BLaER1 (cell line): ENCODE results near the gene GPR183.

Experiments
- H3K27ac ChIP-seq: shearing (Covaris generic); formaldehyde crosslinking; 2 replicates; pipeline ENCODE4 v1.8.1; 2022
- H3K27me3 ChIP-seq: shearing (Covaris generic); formaldehyde crosslinking; 2 replicates; pipeline ENCODE4 v1.8.1; 2022
- H3K36me3 ChIP-seq: shearing (Covaris generic); formaldehyde crosslinking; 2 replicates; pipeline ENCODE4 v1.8.1; 2022
- H3K4me1 ChIP-seq: shearing (Covaris generic); formaldehyde crosslinking; 2 replicates; pipeline ENCODE4 v1.8.1; 2022
- H3K4me2 ChIP-seq: shearing (Covaris generic); formaldehyde crosslinking; 2 replicates; pipeline ENCODE4 v1.8.1; 2022
- H3K4me3 ChIP-seq: shearing (Covaris generic); formaldehyde crosslinking; 2 replicates; pipeline ENCODE4 v1.8.1; 2022
- H3K9ac ChIP-seq: shearing (Covaris generic); formaldehyde crosslinking; 2 replicates; pipeline ENCODE4 v1.8.1; 2022
- H3K9me3 ChIP-seq: shearing (Covaris generic); formaldehyde crosslinking; 2 replicates; pipeline ENCODE4 v1.8.1; 2022
- H4K20me1 ChIP-seq: shearing (Covaris generic); formaldehyde crosslinking; 2 replicates; pipeline ENCODE4 v1.8.1; 2022
- Cebpa-rat ChIP-seq: shearing (Covaris generic); IDR thresholded peaks from 2 replicates; pipeline ENCODE4 v1.8.1; 2022

Gene GPR183

DNA sequence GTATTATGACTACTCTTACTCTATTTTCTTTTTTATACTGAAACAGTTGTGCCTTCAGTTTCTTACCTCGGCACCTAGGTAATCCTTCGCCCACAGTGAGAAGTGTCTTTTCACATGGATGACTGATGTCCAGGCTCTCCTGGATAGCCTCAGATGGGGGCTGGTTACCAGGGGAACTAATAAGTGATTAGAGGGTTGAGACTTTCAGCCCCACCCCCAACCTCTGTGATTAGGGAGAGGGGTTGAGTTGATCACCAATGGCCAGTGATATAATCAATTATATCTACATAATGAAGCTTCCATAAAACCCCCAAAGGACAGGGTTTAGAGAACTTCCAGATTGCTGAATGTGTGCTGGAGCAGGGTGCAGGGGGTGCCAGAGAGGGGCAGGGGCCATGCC is 43.0 kb upstream of the GPR183 start:
- Histone ChIP-seq H3K4me2 (no peak overlapping the region), H3K9ac (no peak overlapping the region), H3K9me3 (no peaks in the 10 kb centered on the region), H3K36me3 (peaks cover 96% of the 10 kb centered on the region), H3K4me1 (peaks cover 44% of the 10 kb centered on the region), H3K27me3 (no peaks in the 10 kb centered on the region), H3K4me3 (no peak overlapping the region), H3K27ac (no peak overlapping the region), H4K20me1 (peaks cover 65% of the 10 kb centered on the region; the same call in 1 of the 2 replicates)
- no peak for TF ChIP-seq Cebpa-rat

DNA sequence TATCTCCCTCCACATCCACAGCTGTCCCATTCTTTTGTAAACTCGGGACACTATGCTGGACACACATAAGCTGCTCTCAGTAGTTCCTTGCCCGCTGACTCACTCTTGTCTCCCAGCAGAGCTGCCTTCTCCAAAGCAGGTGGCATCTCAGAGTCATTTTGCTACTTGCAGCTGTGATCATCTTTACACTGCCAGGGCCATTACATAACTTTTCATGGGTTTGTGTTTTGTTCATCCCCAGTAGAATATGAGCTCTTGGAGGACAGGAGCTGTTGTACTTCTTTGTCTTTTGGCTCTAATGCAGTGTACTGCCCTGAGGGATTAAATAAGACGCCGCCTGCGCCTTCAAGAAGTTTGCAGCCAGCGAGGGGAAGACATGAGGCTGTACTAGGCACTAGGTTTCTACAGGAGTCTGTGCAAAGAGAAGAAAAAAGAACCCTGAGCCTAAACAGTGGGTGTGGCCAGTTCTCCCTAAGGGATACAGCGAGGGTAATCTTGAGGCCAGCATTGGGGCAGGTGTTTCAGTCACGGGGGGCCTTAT is 40.8 kb upstream of the GPR183 start:
- H3K27ac ChIP-seq: no peak overlapping the region
- peaks cover 97% of the 10 kb centered on the region for H3K36me3 ChIP-seq
- peaks cover 49% of the 10 kb centered on the region for H4K20me1 ChIP-seq
- H3K4me2 ChIP-seq: peak overlapping the region; percentile 46
- H3K4me1 ChIP-seq: peaks cover 27% of the 10 kb centered on the region
- no peak for TF ChIP-seq Cebpa-rat
- no peak overlapping the region for H3K9ac ChIP-seq
- H3K9me3 ChIP-seq: no peaks in the 10 kb centered on the region
- no peaks in the 10 kb centered on the region for H3K27me3 ChIP-seq
- H3K4me3 ChIP-seq: no peak overlapping the region

DNA sequence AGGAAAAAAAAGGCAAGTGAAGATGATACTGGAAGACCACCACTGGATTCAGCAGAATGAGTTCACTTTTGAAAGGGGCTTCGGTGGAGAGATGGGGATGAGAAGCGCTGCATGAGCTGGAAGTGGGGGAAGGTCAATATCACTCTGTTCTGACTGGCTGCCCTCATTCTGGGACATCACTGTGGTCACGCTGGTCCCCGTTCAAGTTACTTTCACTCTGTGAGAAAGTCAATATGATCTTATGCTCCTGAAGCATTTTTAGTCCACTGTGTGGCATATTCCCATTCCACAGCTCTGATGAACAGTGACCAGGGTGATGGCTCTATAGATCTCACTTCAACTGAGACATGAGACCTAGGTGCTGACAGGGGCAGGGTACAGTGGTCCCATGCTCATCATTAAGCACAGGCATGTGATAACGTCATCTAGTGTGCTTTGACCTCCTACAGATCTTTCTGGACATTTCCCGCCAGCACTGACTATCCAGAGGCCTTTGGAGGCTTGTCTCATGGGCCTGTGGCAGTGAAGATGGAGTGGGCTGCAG is 40.2 kb upstream of the GPR183 start:
- TF ChIP-seq Cebpa-rat: no peak
- Histone ChIP-seq H4K20me1 (peaks cover 51% of the 10 kb centered on the region), H3K27me3 (no peaks in the 10 kb centered on the region), H3K36me3 (peaks cover 97% of the 10 kb centered on the region), H3K4me3 (no peak overlapping the region), H3K27ac (no peak overlapping the region), H3K4me2 (peak overlapping the region; percentile 46), H3K4me1 (peaks cover 27% of the 10 kb centered on the region), H3K9me3 (no peaks in the 10 kb centered on the region), H3K9ac (no peak overlapping the region)

DNA sequence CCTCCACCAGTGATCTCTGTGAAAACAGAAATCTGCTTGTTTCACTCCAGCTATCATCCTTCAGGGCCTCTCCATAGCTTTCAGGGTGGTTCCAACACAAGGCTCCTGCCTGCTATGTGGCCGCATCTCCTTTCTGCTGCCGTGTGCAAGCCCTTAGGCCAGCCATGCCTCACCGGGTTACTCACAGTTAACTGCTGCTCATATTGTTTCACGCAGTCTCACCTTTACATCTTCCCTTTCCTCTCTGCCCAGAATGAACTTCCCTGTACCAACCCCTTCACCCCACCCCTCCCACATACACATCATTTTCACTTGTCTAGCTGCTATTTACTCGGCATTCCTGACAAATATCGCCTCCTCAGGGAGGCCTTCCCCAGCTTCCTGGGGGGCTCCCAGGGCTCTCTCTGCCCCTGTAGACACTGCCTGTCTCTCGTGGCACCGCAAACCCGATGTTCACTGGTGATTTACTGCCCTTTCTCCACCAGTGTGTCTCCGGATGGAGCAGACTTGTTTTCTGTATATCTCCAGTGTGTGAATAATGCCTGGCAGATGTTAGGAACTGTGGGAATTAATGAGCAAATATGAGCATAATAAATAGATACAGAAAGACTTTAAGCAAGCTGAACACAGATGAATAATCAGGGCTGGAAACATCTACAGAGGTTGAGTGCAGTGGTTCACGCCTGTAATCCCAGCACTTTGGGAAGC is 39.3 kb upstream of the GPR183 start:
- no peak for TF ChIP-seq Cebpa-rat
- Histone ChIP-seq H3K27ac (no peak overlapping the region), H3K4me1 (peaks cover 27% of the 10 kb centered on the region), H3K36me3 (peaks cover 97% of the 10 kb centered on the region), H3K27me3 (no peaks in the 10 kb centered on the region), H3K4me2 (peak overlapping the region; percentile 46), H3K9me3 (no peaks in the 10 kb centered on the region), H4K20me1 (peaks cover 55% of the 10 kb centered on the region), H3K4me3 (no peak overlapping the region), H3K9ac (no peak overlapping the region)

DNA sequence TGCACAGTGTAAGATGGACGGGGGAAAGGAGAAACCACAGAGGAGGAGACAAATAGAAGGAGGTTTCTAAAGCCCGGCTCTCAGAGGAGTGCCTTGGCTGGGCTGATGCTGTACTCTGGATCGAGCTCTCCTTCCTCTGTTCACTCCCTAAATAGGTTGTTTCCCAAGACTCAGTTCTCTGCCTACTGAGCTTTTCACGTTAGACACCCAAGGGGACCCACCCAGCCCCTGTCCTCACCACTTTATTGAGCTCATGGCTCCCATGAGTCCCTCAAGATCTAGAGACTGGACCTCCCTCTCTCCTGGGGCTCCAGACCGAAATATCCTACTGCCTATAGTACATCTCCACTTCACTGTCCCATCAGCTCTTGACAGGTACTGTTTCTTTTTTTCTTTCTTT is 38.1 kb upstream of the GPR183 start:
- TF ChIP-seq Cebpa-rat: no peak
- no peak overlapping the region for H3K4me3 ChIP-seq

DNA sequence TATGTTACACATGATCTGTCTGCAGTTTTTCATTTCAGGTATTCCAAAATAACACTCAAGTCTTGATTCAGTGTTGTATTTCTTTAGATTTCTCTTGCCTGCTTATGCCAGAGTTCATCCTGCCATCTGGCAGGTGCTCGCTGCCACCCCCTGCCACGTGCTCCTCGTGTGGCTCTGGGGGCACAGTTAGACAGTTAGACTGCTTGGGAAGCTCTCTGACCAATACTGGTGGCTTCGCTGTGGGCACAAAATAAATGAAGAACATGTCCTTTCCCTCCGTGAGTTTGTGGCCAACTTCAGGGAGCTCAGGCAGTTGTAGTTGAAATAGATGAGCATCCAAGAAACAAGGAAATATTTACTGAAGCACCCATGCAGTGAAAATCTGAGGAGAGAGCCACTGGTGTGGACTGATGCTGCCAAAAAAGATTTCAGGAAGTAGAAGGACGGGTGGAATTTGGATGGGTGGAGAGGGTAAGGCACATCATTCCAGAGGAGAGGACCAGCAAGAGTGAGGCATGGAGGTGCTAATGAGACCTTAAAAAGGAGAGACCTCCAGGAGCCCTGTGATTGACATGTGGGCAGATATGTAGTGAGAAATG is 37.5 kb upstream of the GPR183 start:
- no peak overlapping the region for H3K9ac ChIP-seq
- H3K36me3 ChIP-seq: peaks cover 98% of the 10 kb centered on the region
- peaks cover 27% of the 10 kb centered on the region for H3K4me1 ChIP-seq
- H3K27me3 ChIP-seq: no peaks in the 10 kb centered on the region
- H3K9me3 ChIP-seq: no peaks in the 10 kb centered on the region
- H3K27ac ChIP-seq: no peak overlapping the region
- no peak for TF ChIP-seq Cebpa-rat
- H4K20me1 ChIP-seq: peaks cover 47% of the 10 kb centered on the region
- no peak overlapping the region for H3K4me2 ChIP-seq
- H3K4me3 ChIP-seq: no peak overlapping the region

More for the DNA sequence above, 38.1 kb upstream of the GPR183 start:
- H3K36me3 ChIP-seq: peaks cover 97% of the 10 kb centered on the region
- peaks cover 51% of the 10 kb centered on the region for H4K20me1 ChIP-seq
- H3K4me2 ChIP-seq: no peak overlapping the region
- H3K27ac ChIP-seq: no peak overlapping the region
- H3K9me3 ChIP-seq: no peaks in the 10 kb centered on the region
- peaks cover 27% of the 10 kb centered on the region for H3K4me1 ChIP-seq
- no peaks in the 10 kb centered on the region for H3K27me3 ChIP-seq
- H3K9ac ChIP-seq: no peak overlapping the region

DNA sequence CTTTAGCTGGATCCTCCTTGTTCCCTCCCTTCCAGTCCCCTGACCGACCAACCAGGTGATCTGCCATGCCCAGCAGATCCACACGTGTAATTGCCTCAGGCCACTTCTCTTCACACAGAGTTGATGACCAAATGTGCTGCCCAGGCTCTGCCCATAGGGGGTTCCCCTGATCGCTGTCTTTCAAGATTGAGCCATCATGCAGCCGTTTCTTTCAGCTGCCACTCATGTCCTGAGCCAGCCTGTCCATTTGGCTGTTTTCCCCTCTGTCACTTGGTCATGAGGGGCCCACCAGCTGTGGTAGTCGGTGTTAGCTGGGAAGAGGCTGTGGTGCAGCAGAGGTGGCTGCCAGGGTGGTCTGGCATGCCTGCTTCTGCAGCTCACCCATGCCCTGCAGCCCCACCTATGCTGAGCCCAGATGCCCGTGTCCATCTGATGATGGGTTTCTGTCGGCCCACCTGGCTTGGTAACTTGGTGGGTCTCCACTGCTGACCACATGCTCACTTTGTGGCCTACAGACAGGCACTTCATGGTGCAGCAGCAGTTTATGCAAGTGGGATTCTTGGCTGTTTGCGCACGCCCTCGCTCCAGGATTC is 35.6 kb upstream of the GPR183 start:
- Histone ChIP-seq H3K4me3 (no peak overlapping the region), H3K36me3 (peaks cover 90% of the 10 kb centered on the region), H3K4me1 (peaks cover 20% of the 10 kb centered on the region), H3K4me2 (no peak overlapping the region), H3K27me3 (no peaks in the 10 kb centered on the region), H4K20me1 (peaks cover 42% of the 10 kb centered on the region), H3K9ac (no peak overlapping the region), H3K27ac (no peak overlapping the region), H3K9me3 (no peaks in the 10 kb centered on the region)
- no peak for TF ChIP-seq Cebpa-rat

DNA sequence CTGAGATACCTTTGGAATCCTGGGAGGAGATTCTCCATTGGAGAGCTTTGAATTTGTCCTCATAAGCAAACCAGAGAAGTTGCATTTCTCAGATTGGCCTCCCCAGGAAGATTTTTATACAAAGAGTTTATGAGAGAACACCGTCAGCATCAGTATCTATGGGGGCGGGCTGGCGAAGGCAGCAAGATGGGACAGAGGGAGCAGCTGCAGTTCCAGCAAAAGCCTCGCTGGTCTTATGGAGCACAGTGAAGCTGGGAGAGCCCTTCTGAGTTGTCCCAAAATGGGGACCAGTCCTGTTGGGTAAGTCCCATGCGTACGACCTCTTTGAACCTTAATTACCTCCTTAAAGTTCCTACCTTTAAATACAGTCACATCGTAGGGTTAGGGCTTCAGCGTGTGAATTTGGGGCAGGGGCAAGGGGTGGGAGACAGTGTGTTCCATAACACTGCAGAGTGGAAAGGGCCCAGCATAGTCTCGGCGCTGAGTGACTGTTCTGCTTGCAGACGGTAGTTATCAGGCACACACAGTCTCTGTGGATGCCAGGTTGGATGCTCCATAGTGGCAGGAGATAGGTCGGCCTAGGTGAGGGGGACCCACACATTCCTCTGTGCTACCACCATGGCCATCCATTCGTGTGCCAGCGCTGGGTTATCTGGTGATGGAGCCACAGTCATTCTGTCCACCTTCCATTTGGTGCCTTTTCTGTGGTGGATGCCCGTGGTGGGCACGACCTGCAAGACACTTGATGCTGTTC is 34.9 kb upstream of the GPR183 start:
- peaks cover 36% of the 10 kb centered on the region for H4K20me1 ChIP-seq
- H3K27ac ChIP-seq: no peak overlapping the region
- TF ChIP-seq Cebpa-rat: no peak
- no peaks in the 10 kb centered on the region for H3K27me3 ChIP-seq
- H3K4me1 ChIP-seq: peaks cover 13% of the 10 kb centered on the region
- H3K4me3 ChIP-seq: no peak overlapping the region
- H3K9me3 ChIP-seq: no peaks in the 10 kb centered on the region
- no peak overlapping the region for H3K9ac ChIP-seq
- peaks cover 88% of the 10 kb centered on the region for H3K36me3 ChIP-seq
- H3K4me2 ChIP-seq: no peak overlapping the region

DNA sequence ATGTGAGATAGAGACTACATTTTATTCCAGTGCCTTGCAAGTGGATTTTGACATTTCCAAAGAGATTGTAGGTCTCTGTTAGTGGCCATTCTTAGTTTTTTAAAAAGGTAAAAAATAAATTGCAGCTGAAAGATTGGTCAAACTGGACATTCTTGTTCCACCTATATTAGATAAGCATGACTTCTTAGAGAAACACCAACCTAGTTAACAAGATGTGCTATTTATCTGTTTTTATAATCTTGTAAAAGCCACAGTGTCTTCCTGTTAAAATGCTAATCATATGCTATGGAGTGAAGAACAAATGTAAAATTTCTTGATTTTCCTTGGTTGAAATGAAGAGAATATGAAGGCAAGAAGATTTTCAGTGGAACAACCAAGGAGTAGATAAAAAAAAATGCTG is 33.4 kb upstream of the GPR183 start:
- no peak for TF ChIP-seq Cebpa-rat
- Histone ChIP-seq H3K27me3 (no peaks in the 10 kb centered on the region), H3K27ac (no peak overlapping the region), H3K4me2 (no peak overlapping the region), H3K4me1 (peaks cover 5% of the 10 kb centered on the region), H3K9me3 (no peaks in the 10 kb centered on the region), H3K9ac (no peak overlapping the region), H3K36me3 (peaks cover 73% of the 10 kb centered on the region), H4K20me1 (peaks cover 39% of the 10 kb centered on the region), H3K4me3 (no peak overlapping the region)
